WTC11 (cell line): ENCODE measurements around the gene KRTAP10-3. TPM values are rescaled to one million over a fixed set of nuclear protein-coding genes. Genes with fewer than 3 reads are reported as not detected.

Experiments
- ATAC-seq: fragments of 200-7000 bp; cut with Tn5 transposase; 2 replicates; pipeline ENCODE4 v1.10.0; 2021; ENCODE audit warnings: mild to moderate bottlenecking, moderate library complexity
- CTCF ChIA-PET: fragments of 300-600 bp; sonication (Branson Sonifier 250); formaldehyde crosslinking; loops from one replicate; lab custom pipeline; 2021; ENCODE audit warnings: antibody characterized with exemption; lab: Charles Lee
- POLR2A ChIA-PET: fragments of 350-600 bp; sonication (Branson Sonifier 250); formaldehyde crosslinking; loops from one replicate; lab custom pipeline; 2021; ENCODE audit warnings: antibody characterized with exemption; lab: Charles Lee
- DNase-seq: peaks from one replicate; pipeline ENCODE4 v3.0.0; 2021; ENCODE audit warnings: low spot score
- H3K27ac Mint-ChIP-seq: 2 replicates; pipeline ENCODE4 v1.8.0; 2021; ENCODE audit warnings: mixed read lengths
- H3K27me3 Mint-ChIP-seq: 2 replicates; pipeline ENCODE4 v1.8.0; 2021; ENCODE audit warnings: low read depth, mild to moderate bottlenecking, moderate library complexity, mixed read lengths
- H3K36me3 Mint-ChIP-seq: 2 replicates; pipeline ENCODE4 v1.8.0; 2021; ENCODE audit warnings: mixed read lengths
- H3K4me1 Mint-ChIP-seq: 2 replicates; pipeline ENCODE4 v1.8.0; 2022; ENCODE audit warnings: mixed read lengths
- H3K4me3 Mint-ChIP-seq: 2 replicates; pipeline ENCODE4 v1.8.0; 2021; ENCODE audit warnings: mild to moderate bottlenecking, moderate library complexity, mixed read lengths
- H3K9me3 Mint-ChIP-seq: 2 replicates; pipeline ENCODE4 v1.8.0; 2021; ENCODE audit warnings: mixed read lengths
- ATF1 ChIP-seq: sonication (generic); formaldehyde crosslinking; IDR thresholded peaks from 2 replicates; pipeline ENCODE4 v1.8.1; 2023; ENCODE audit warnings: mild to moderate bottlenecking, moderate library complexity, missing genetic modification reagents
- EMX1 ChIP-seq: fragments of 250-450 bp; sonication (Bioruptor Pico); IDR thresholded peaks from 2 replicates; pipeline ENCODE4 v1.8.0; 2021; ENCODE audit warnings: mild to moderate bottlenecking
- ESRRA ChIP-seq: sonication (generic); formaldehyde crosslinking; IDR thresholded peaks from 2 replicates; pipeline ENCODE4 v1.8.1; 2022; ENCODE audit warnings: mild to moderate bottlenecking, missing genetic modification reagents, borderline replicate concordance
- FOXK1 ChIP-seq: sonication (generic); formaldehyde crosslinking; IDR thresholded peaks from 2 replicates; pipeline ENCODE4 v1.8.0; 2022; ENCODE audit warnings: mild to moderate bottlenecking, moderate library complexity, missing genetic modification reagents
- FOXP1 ChIP-seq: sonication (generic); formaldehyde crosslinking; IDR thresholded peaks from 2 replicates; pipeline ENCODE4 v1.8.0; 2022; ENCODE audit warnings: missing genetic modification reagents, mild to moderate bottlenecking, moderate library complexity, borderline replicate concordance
- GTF2I ChIP-seq: fragments of 250-450 bp; sonication (Bioruptor Pico); conservative IDR thresholded peaks from 2 replicates; pipeline ENCODE4 v1.4.0; 2021; ENCODE audit warnings: mild to moderate bottlenecking
- IRF1 ChIP-seq: sonication (generic); formaldehyde crosslinking; IDR thresholded peaks from 2 replicates; pipeline ENCODE4 v1.8.0; 2023; ENCODE audit warnings: missing genetic modification reagents
- MXD4 ChIP-seq: fragments of 250-450 bp; sonication (Bioruptor Pico); IDR thresholded peaks from 2 replicates; pipeline ENCODE4 v1.8.0; 2021; ENCODE audit warnings: mild to moderate bottlenecking, moderate library complexity, borderline replicate concordance
- PRDM15 ChIP-seq: sonication (generic); formaldehyde crosslinking; IDR thresholded peaks from 2 replicates; pipeline ENCODE4 v1.8.0; 2022; ENCODE audit warnings: missing genetic modification reagents
- SMAD3 ChIP-seq: sonication (generic); formaldehyde crosslinking; IDR thresholded peaks from 2 replicates; pipeline ENCODE4 v1.8.0; 2022; ENCODE audit warnings: missing genetic modification reagents, mild to moderate bottlenecking, borderline replicate concordance
- ZNF232 ChIP-seq: sonication (generic); formaldehyde crosslinking; IDR thresholded peaks from 2 replicates; pipeline ENCODE4 v1.8.0; 2022; ENCODE audit warnings: mild to moderate bottlenecking, missing genetic modification reagents
- ZNF317 ChIP-seq: sonication (generic); formaldehyde crosslinking; IDR thresholded peaks from 2 replicates; pipeline ENCODE4 v1.8.1; 2023; ENCODE audit warnings: low read depth, mild to moderate bottlenecking, moderate library complexity, missing genetic modification reagents, borderline replicate concordance
- ZNF671 ChIP-seq: fragments of 250-450 bp; sonication (Bioruptor Pico); IDR thresholded peaks from 2 replicates; pipeline ENCODE4 v1.8.0; 2021; ENCODE audit warnings: mild to moderate bottlenecking
- ZSCAN18 ChIP-seq: fragments of 250-450 bp; sonication (Bioruptor Pico); IDR thresholded peaks from 2 replicates; pipeline ENCODE4 v2.1.2; 2022; ENCODE audit warnings: mild to moderate bottlenecking, moderate library complexity
- total RNA-seq: library from RNA; stranded (reverse); gene quantifications from 3 replicates; pipeline ENCODE4 v1.2.3, GENCODE V29; 2021
- TF ChIP-seq, protein P1 (sequence below): sonication (generic); formaldehyde crosslinking; IDR thresholded peaks from 2 replicates; pipeline ENCODE4 v1.8.1; 2022; ENCODE audit warnings: low read depth, mild to moderate bottlenecking, moderate library complexity, missing genetic modification reagents, borderline replicate concordance
- TF ChIP-seq, protein P2 (sequence below): fragments of 250-450 bp; sonication (Bioruptor Pico); IDR thresholded peaks from 2 replicates; pipeline ENCODE4 v1.9.0; 2021; ENCODE audit warnings: mild to moderate bottlenecking, borderline replicate concordance

The KRTAP10-3 gene
- total RNA-seq, 1 experiment from 2014 or later: not detected

DNA sequence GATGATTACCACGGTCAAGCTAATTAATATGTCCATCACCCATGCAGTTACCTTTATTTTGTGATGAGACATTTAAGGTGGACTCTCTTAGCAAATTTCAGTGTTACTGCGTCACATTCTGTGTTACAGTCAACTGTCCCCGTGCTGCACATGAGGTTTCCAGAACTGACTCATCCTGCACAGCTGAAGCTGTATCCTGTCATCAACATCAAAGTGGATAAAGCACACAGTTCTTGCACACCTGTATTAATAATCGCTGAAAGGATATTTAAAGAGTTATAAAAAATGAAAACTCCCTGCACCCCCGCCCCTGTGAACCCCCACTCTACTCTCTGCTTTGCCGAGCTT is 25.2 kb upstream of the KRTAP10-3 start:
- Mint-ChIP-seq H3K36me3 (peaks cover 6% of the 10 kb centered on the region; the same call in 1 of the 2 replicates), H3K27me3 (peaks cover 3% of the 10 kb centered on the region; the same call in 1 of the 2 replicates), H3K4me3 (no peak overlapping the region)
- POLR2A ChIA-PET: no interaction called here
- TF ChIP-seq ZNF232 (no peak), FOXP1 (no peak), ATF1 (CRISPR knock-in tag) (no peak), ZNF317 (CRISPR knock-in tag) (no peak)
- TF ChIP-seq, protein P1, sequence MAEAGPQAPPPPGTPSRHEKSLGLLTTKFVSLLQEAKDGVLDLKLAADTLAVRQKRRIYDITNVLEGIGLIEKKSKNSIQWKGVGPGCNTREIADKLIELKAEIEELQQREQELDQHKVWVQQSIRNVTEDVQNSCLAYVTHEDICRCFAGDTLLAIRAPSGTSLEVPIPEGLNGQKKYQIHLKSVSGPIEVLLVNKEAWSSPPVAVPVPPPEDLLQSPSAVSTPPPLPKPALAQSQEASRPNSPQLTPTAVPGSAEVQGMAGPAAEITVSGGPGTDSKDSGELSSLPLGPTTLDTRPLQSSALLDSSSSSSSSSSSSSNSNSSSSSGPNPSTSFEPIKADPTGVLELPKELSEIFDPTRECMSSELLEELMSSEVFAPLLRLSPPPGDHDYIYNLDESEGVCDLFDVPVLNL (CRISPR knock-in tag): no peak
- TF ChIP-seq, all 79 proteins: peak for 0
- peaks cover 6% of the 10 kb centered on the region; the same call in 1 of the 2 replicates for H3K4me1 Mint-ChIP-seq
- CTCF ChIA-PET: no interaction called here
- peaks cover 36% of the 10 kb centered on the region for H3K9me3 Mint-ChIP-seq
- ATAC-seq: no peak
- DNase-seq: no peak
- no peak overlapping the region for H3K27ac Mint-ChIP-seq

GRCh38 chr21:44583089-44583799 is 24.6 kb upstream of the KRTAP10-3 start:
- no peak for DNase-seq
- ChIA-PET CTCF (no interaction called here), POLR2A (no interaction called here)
- no peak for ATAC-seq
- H3K27ac Mint-ChIP-seq: no peak overlapping the region
- peaks cover 6% of the 10 kb centered on the region; the same call in 1 of the 2 replicates for H3K36me3 Mint-ChIP-seq
- H3K4me1 Mint-ChIP-seq: peaks cover 6% of the 10 kb centered on the region; the same call in 1 of the 2 replicates
- H3K27me3 Mint-ChIP-seq: peaks cover 3% of the 10 kb centered on the region; the same call in 1 of the 2 replicates
- TF ChIP-seq, protein P2, sequence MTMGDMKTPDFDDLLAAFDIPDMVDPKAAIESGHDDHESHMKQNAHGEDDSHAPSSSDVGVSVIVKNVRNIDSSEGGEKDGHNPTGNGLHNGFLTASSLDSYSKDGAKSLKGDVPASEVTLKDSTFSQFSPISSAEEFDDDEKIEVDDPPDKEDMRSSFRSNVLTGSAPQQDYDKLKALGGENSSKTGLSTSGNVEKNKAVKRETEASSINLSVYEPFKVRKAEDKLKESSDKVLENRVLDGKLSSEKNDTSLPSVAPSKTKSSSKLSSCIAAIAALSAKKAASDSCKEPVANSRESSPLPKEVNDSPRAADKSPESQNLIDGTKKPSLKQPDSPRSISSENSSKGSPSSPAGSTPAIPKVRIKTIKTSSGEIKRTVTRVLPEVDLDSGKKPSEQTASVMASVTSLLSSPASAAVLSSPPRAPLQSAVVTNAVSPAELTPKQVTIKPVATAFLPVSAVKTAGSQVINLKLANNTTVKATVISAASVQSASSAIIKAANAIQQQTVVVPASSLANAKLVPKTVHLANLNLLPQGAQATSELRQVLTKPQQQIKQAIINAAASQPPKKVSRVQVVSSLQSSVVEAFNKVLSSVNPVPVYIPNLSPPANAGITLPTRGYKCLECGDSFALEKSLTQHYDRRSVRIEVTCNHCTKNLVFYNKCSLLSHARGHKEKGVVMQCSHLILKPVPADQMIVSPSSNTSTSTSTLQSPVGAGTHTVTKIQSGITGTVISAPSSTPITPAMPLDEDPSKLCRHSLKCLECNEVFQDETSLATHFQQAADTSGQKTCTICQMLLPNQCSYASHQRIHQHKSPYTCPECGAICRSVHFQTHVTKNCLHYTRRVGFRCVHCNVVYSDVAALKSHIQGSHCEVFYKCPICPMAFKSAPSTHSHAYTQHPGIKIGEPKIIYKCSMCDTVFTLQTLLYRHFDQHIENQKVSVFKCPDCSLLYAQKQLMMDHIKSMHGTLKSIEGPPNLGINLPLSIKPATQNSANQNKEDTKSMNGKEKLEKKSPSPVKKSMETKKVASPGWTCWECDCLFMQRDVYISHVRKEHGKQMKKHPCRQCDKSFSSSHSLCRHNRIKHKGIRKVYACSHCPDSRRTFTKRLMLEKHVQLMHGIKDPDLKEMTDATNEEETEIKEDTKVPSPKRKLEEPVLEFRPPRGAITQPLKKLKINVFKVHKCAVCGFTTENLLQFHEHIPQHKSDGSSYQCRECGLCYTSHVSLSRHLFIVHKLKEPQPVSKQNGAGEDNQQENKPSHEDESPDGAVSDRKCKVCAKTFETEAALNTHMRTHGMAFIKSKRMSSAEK (CRISPR knock-in tag): no peak
- no peak for TF ChIP-seq EMX1 (CRISPR knock-in tag)
- TF ChIP-seq MXD4 (CRISPR knock-in tag): no peak
- H3K9me3 Mint-ChIP-seq: peaks cover 35% of the 10 kb centered on the region
- no peak overlapping the region for H3K4me3 Mint-ChIP-seq

GRCh38 chr21:44582055-44582454 is 23.5 kb upstream of the KRTAP10-3 start:
- peaks cover 15% of the 10 kb centered on the region for H3K36me3 Mint-ChIP-seq
- ATAC-seq (no peak), DNase-seq (no peak)
- no peak for TF ChIP-seq ZNF671 (CRISPR knock-in tag)
- no peak for TF ChIP-seq IRF1 (CRISPR knock-in tag)
- no peak for TF ChIP-seq PRDM15 (CRISPR knock-in tag)
- TF ChIP-seq ESRRA: no peak
- no peak for TF ChIP-seq ZSCAN18 (CRISPR knock-in tag)
- no peak for TF ChIP-seq GTF2I (CRISPR knock-in tag)
- no peak for TF ChIP-seq FOXK1 (CRISPR knock-in tag)
- TF ChIP-seq SMAD3 (CRISPR knock-in tag): no peak
- POLR2A ChIA-PET: no interaction called here
- CTCF ChIA-PET: interaction anchor here (2.2 kb wide), 1 partner anchor 37 kb away, joined by 4 read pairs; no protein-coding TSS in a partner anchor
- peaks cover 6% of the 10 kb centered on the region; the same call in 1 of the 2 replicates for H3K4me1 Mint-ChIP-seq
- no peak overlapping the region for H3K4me3 Mint-ChIP-seq
- H3K27me3 Mint-ChIP-seq: peaks cover 3% of the 10 kb centered on the region; the same call in 1 of the 2 replicates
- peaks cover 39% of the 10 kb centered on the region for H3K9me3 Mint-ChIP-seq
- H3K27ac Mint-ChIP-seq: no peak overlapping the region
